Measurements from ENCODE around the gene GADD45B.
"Not testable (repeated sequence)": the region's sequence is repeated elsewhere in the genome, so short reads cannot be mapped to it uniquely, and the experiment has no call there.

The GADD45B gene

DNA sequence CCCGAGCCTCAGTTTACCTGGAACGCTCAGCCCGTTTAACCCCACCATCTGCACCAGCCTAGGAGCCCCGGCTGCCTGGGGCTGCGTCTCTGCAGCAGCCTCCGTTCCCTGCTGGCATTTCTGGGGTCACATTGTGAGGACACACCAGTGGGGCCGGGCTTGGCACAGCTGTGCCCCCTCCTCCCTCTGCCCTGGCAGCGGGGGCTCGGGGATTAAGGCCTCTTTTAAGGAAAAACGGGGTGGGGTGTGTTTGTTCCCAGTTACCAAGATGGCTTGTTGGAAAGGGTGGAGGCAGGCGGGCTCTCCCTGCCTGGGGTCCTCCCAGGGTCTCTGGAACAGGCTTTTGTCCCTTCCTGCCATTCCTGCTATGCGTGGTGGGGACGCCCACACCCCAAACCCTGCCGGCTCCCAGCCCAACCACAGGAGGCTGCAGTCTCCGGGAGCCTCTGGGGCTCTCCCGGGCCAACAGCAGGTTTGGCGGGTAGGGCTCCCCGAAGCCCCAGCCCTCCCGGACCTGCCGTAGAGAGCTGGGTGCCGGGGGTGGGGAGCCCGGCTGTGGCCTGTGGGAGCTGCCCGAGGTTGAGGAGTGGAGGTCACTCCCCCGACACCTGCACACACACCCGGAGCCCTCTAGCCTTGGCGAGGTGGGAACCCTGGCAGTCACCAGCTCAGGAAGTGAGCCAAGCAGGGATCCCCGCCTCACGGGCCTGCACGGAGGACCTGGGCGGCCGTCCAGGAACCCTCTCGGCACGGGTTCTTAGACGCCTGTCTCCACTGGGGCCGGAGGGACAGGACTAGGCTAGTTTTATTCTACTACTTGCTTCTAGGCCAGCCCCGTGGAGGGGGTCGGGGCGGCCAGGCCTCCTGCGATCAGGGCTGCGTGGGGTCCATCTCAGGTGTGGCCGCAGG is 36.9 kb downstream of the GADD45B start:
- no peak overlapping the region for H3K4me3 ChIP-seq (ENCODE audit: low read depth, low read length)
- in situ Hi-C loops (cut with HindIII; ENCODE audit: low sequenced_read_pairs) = no loop called here
- DNase-seq (ENCODE audit: low read depth, low spot score) = no peak
- TF ChIP-seq, protein P1, sequence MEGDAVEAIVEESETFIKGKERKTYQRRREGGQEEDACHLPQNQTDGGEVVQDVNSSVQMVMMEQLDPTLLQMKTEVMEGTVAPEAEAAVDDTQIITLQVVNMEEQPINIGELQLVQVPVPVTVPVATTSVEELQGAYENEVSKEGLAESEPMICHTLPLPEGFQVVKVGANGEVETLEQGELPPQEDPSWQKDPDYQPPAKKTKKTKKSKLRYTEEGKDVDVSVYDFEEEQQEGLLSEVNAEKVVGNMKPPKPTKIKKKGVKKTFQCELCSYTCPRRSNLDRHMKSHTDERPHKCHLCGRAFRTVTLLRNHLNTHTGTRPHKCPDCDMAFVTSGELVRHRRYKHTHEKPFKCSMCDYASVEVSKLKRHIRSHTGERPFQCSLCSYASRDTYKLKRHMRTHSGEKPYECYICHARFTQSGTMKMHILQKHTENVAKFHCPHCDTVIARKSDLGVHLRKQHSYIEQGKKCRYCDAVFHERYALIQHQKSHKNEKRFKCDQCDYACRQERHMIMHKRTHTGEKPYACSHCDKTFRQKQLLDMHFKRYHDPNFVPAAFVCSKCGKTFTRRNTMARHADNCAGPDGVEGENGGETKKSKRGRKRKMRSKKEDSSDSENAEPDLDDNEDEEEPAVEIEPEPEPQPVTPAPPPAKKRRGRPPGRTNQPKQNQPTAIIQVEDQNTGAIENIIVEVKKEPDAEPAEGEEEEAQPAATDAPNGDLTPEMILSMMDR (IDR thresholded peaks at IDR 0.05; ENCODE audit: low read depth, low read length) = no peak

- TF ChIP-seq, protein P1 (IDR thresholded peaks at IDR 0.05; ENCODE audit: low read depth, low read length) = no peak
- no peak overlapping the region for H3K4me3 ChIP-seq (ENCODE audit: low read depth, low read length)
- in situ Hi-C loops (cut with HindIII; ENCODE audit: low sequenced_read_pairs) = no loop called here
- DNase-seq (ENCODE audit: low read depth, low spot score) = no peak
Observed at GRCh38 chr19:2514981-2515518, 39.1 kb downstream of the GADD45B start.

GRCh38 chr19:2516727-2517126 is 40.8 kb downstream of the GADD45B start:
- no peak for DNase-seq (ENCODE audit: low read depth, low spot score)
- TF ChIP-seq, protein P1 (IDR thresholded peaks at IDR 0.05; ENCODE audit: low read depth, low read length) = no peak
- in situ Hi-C loops (cut with HindIII; ENCODE audit: low sequenced_read_pairs) = no loop called here
- H3K4me3 ChIP-seq (ENCODE audit: low read depth, low read length) = no peak overlapping the region

GRCh38 chr19:2517881-2518601 is 42.1 kb downstream of the GADD45B start:
- in situ Hi-C loops (cut with HindIII; ENCODE audit: low sequenced_read_pairs) = no loop called here
- peak; percentile 79 for DNase-seq (ENCODE audit: low read depth, low spot score)
- no peak overlapping the region for H3K4me3 ChIP-seq (ENCODE audit: low read depth, low read length)
- TF ChIP-seq, protein P1 (IDR thresholded peaks at IDR 0.05; ENCODE audit: low read depth, low read length) = no peak

GRCh38 chr19:2518856-2519255 is 42.9 kb downstream of the GADD45B start:
- in situ Hi-C loops (cut with HindIII; ENCODE audit: low sequenced_read_pairs); H3K4me3 ChIP-seq (ENCODE audit: low read depth, low read length): not testable (repeated sequence)
- DNase-seq (ENCODE audit: low read depth, low spot score) = peak; percentile 31

- TF ChIP-seq, protein P1 (IDR thresholded peaks at IDR 0.05; ENCODE audit: low read depth, low read length) = no peak
Observed at GRCh38 chr19:2519482-2519881, 43.6 kb downstream of the GADD45B start.

More at GRCh38 chr19:2519482-2519881, 43.6 kb downstream of the GADD45B start:
- in situ Hi-C loops (cut with HindIII; ENCODE audit: low sequenced_read_pairs) = no loop called here
- H3K4me3 ChIP-seq (ENCODE audit: low read depth, low read length) = no peak overlapping the region
- DNase-seq (ENCODE audit: low read depth, low spot score) = no peak

Data from astrocyte of the spinal cord (primary cell).